Lung (tissue), 12 donors: ENCODE data around the gene PIK3R6. TPM values are rescaled to one million over a fixed set of nuclear protein-coding genes. Genes with fewer than 3 reads are reported as not detected.

Experiments
- ATAC-seq: fragments of 200-7000 bp; cut with Tn5 transposase; one replicate; pipeline ENCODE4 v1.9.1; 2020; ENCODE audit warnings: moderate number of reproducible peaks; ENCODE audit not compliant: insufficient read depth, low FRiP score
- DNase-seq, 3 donors: peaks; one replicate each; pipeline ENCODE4 v3.0.0-alpha.2; 2013 to 2017
- H3K27ac ChIP-seq, 2 donors: one replicate each; pipeline ENCODE4 v1.5.1; 2013; ENCODE audit warnings: mild to moderate bottlenecking in 2 of 2, moderate library complexity in 2 of 2, control low read depth in 1 of 2, inconsistent platforms in 1 of 2, low read depth in 1 of 2, low read length in 1 of 2
- H3K27me3 ChIP-seq, 3 donors: one replicate each; pipeline ENCODE4 v1.5.1; 2013; ENCODE audit warnings: low read length in 2 of 3; ENCODE audit not compliant: control insufficient read depth in 3 of 3, insufficient read depth in 3 of 3
- H3K36me3 ChIP-seq, 4 donors: one replicate each; pipeline ENCODE4 v1.5.1; 2013; ENCODE audit warnings: low read length in 4 of 4, mild to moderate bottlenecking in 1 of 4, moderate library complexity in 1 of 4; ENCODE audit not compliant: control insufficient read depth in 4 of 4, insufficient read depth in 4 of 4
- H3K4me1 ChIP-seq, 5 donors: one replicate each; pipeline ENCODE4 v1.5.1; 2013; ENCODE audit warnings: low read length in 5 of 5, mild to moderate bottlenecking in 2 of 5, moderate library complexity in 1 of 5; ENCODE audit not compliant: control insufficient read depth in 5 of 5, insufficient read depth in 5 of 5
- H3K4me3 ChIP-seq: one replicate; pipeline ENCODE4 v1.5.1; 2013; ENCODE audit warnings: mild to moderate bottlenecking, control low read depth, moderate library complexity
- H3K9ac ChIP-seq, 2 donors: one replicate each; pipeline ENCODE4 v1.5.1; 2013; ENCODE audit warnings: low read length in 2 of 2, control low read depth in 1 of 2; ENCODE audit not compliant: insufficient read depth in 1 of 2
- H3K9me3 ChIP-seq, 4 donors: one replicate each; pipeline ENCODE4 v1.5.1; 2013; ENCODE audit warnings: low read length in 3 of 4, mild to moderate bottlenecking in 1 of 4, moderate library complexity in 1 of 4; ENCODE audit not compliant: control insufficient read depth in 4 of 4, insufficient read depth in 3 of 4
- CTCF ChIP-seq: IDR thresholded peaks from 2 replicates; pipeline ENCODE4 v1.5.1; 2012; ENCODE audit warnings: mild to moderate bottlenecking; ENCODE audit errors: control extremely low read depth, extremely low read depth
- WGBS, 2 donors: extraction: QIAGEN DNeasy Blood & Tissue Kit; methylation state at CpG; one replicate each; pipeline ENCODE4 v1.1.7; 2013; 5-methylcytosine and 5-hydroxymethylcytosine counted together
- polyA plus RNA-seq, 2 donors: library from polyadenylated mRNA; stranded (reverse); fragments of 200-250 nt; gene quantifications; one replicate each; pipeline ENCODE4 v1.2.1, GENCODE V29; 2013
- total RNA-seq, 2 donors: library from RNA; depleted of rRNA in 1 of 2; stranded (reverse); fragments of >200 nt in 1 of 2; gene quantifications; one replicate each; pipeline ENCODE4 v1.2.1, GENCODE V29; 2014 to 2021
- donor health status: control.
- donor health status: control.
- donor health status: Bipolar disorder and iron deficiency.
- donor health status: healthy.
- donor health status: DM: yes; HTN: yes; CAD: no.

The PIK3R6 gene
- total and polyA plus RNA-seq, 4 donors = 0.93 to 3.0 (median 1.5) TPM

- no peaks in the 10 kb centered on the region for H3K9me3 ChIP-seq
- DNase-seq = peak; percentile 82 to 84 (median 84)
- no peak overlapping the region for H3K4me3 ChIP-seq
- H3K27me3 ChIP-seq = peaks cover 0 to 12% (median 2%) of the 10 kb centered on the region in 3 donors
- ATAC-seq = peak; percentile 78
- H3K27ac ChIP-seq = no peak overlapping the region
- H3K4me1 ChIP-seq = peaks cover 0 to 2% (median 0%) of the 10 kb centered on the region in 5 donors
- 29 to 33% methylated on average over 19 of the region's 19 CpGs for WGBS, 2 donors
- peak; percentile 71 for TF ChIP-seq CTCF
- no peaks in the 10 kb centered on the region for H3K36me3 ChIP-seq
- no peak overlapping the region for H3K9ac ChIP-seq
These were observed 81.7 kb downstream of the PIK3R6 start for GRCh38 chr17:8785547-8786413.

DNA sequence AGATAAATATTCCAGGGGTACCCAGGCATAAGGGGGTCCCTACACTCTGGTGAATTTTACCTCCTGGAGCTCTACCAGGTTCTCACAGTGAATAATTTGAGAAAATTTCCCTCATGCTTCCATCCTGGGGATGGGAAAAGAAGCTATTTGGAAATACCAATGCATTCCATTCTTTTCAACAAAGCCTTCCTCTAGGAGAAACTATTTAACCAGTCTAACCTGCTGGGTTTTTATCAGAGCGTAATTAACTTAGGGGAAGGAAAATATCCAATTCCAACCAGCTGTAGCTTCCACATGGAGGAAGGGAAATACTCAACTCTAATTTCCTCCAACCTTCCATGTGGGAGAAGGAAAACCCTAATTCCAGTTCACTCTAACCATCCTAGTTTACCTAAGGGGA lies 85.3 kb downstream of the PIK3R6 start:
- DNase-seq (no peak), ATAC-seq (no peak)
- WGBS, 2 donors = 85 to 91% methylated on average over 1 of the region's 1 CpG
- H3K27ac ChIP-seq = no peak overlapping the region
- H3K27me3 ChIP-seq = peaks cover 0 to 11% (median 2%) of the 10 kb centered on the region in 3 donors
- no peak overlapping the region for H3K9ac ChIP-seq
- peaks cover 0 to 2% (median 0%) of the 10 kb centered on the region in 5 donors for H3K4me1 ChIP-seq
- no peaks in the 10 kb centered on the region for H3K36me3 ChIP-seq
- no peaks in the 10 kb centered on the region for H3K9me3 ChIP-seq
- H3K4me3 ChIP-seq = no peak overlapping the region
- no peak for TF ChIP-seq CTCF

DNA sequence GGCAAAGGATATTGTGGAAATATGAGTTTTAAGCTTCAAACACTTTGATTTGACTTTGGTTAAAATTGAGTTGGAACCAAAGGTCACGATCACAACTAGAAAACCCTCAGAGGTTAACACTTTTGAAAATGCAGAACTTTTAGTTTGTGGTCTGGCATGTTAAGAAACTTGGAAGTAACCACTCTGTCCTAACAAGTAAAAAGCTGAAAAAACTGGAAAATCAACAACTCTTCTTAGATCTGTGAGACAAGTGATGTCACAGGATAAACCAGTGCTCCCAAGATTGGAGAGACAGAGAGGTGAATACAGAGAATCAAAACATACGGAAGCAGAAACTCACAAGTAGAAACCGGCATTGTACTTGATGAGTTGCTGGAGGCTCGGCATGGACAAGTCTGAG lies 85.7 kb downstream of the PIK3R6 start:
- TF ChIP-seq CTCF = no peak
- Histone ChIP-seq H3K9ac (no peak overlapping the region), H3K27ac (no peak overlapping the region), H3K9me3 (no peaks in the 10 kb centered on the region), H3K36me3 (no peaks in the 10 kb centered on the region), H3K4me1 (peaks cover 0 to 2% (median 0%) of the 10 kb centered on the region in 5 donors), H3K27me3 (peaks cover 0 to 13% (median 2%) of the 10 kb centered on the region in 3 donors), H3K4me3 (no peak overlapping the region)
- 70 to 79% methylated on average over 4 of the region's 4 CpGs for whole genome bisulfite sequencing, 2 donors
- no peak for DNase-seq
- no peak for ATAC-seq
